Middle frontal gyrus (tissue), 1 donor: ENCODE data around the gene LILRB3.
"Not testable (repeated sequence)": the region's sequence is repeated elsewhere in the genome, so short reads cannot be mapped to it uniquely, and the experiment has no call there.

ENCODE experiments used
- DNase-seq: peaks from one replicate; pipeline ENCODE4 v3.0.0-alpha.2; 2015; ENCODE audit warnings: low spot score; ENCODE audit errors: extremely low spot score

The LILRB3 gene

DNA sequence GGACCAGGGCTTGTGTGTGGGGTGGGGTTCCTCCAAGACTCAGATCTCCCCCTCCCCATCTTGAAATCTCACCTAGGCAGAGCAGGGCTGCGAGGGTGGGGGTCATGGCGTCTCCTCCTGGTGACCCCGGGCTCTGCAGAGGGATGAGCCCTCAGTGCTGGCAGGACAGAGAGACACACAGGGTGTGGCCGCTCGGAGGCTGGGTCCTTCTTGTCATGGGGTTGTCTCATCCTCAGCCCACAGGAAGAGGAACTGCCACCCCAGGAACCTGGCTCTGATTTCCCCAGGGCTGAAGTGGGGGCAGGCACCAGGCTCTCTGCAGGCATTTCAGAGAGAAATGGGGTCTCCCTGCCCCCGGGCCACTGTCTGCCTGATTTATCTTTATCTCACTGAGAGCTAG, 19.8 kb upstream of the LILRB3 start, which contains the start of gene LILRA6:
Gene LILRA6, minus strand, starts transcription at position 145 of the 400 bp plus-strand sequence.
- DNase-seq: not testable (repeated sequence)

DNA sequence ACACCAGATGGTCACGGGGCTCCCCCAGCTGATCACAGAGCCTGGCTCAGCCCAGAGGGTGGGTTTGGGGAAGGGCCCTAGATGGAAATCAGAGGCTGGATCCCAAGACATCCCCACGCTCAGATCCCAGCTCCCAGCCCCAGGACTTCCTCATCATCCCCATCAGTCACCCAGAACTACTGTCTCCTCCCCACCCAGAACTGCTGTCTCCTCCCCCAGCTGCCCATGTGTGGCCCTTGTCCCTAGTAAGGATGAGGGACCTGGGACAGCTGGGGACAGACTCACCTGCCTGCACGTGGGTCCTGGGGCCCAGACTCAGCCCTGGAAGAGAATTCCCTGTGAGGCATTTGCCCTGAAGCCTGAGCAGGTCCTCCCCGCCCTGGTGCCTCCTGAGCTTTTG, 19.4 kb upstream of the LILRB3 start:
- not testable (repeated sequence) for DNase-seq

DNA sequence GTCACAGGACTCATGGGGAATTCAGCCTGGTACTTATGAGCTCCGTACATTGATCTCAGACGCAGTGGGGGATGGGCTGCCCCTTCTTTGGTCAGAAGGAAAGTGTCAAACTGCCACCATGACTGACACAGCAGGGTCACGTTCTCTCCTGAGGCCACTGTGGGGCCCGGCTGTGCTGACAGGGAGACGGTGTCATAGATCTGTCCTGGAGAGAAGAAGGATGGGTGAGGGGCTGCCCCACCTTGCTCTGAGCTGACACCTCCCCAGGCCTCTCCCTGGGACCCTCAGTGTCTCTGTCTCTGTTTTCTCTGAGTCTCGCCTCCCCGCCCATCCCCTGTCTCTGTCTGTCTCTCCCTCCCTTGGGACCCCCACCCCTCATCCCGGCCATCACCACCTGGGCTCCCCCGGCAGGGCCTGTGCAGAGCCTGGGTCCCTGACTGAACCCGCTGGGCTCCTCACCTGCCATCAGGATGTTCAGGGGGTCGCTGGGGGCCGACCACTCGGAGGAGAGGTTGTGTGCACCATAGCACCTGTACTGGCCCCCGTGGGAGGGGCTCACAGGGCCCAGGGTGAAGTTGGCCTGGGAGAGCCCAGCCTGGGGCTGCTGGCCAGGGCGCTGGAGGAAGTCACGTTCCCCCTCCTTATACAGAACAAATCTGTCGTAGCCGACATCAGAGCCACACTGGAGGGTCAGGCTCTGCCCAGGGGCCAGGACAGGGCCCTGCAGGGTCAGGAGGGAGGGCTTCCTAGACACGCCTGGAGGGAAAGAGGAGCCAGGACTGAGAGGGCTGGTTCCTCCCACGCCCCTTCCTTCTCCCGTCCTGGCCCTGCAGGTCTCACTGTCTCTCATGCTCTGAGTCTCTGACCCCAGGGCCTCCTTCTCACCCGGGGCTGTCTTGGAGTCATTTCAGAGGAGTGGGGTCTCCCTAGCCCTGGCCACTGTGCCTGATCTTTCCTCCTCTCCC, 17.8 kb upstream of the LILRB3 start:
- DNase-seq: not testable (repeated sequence)

DNA sequence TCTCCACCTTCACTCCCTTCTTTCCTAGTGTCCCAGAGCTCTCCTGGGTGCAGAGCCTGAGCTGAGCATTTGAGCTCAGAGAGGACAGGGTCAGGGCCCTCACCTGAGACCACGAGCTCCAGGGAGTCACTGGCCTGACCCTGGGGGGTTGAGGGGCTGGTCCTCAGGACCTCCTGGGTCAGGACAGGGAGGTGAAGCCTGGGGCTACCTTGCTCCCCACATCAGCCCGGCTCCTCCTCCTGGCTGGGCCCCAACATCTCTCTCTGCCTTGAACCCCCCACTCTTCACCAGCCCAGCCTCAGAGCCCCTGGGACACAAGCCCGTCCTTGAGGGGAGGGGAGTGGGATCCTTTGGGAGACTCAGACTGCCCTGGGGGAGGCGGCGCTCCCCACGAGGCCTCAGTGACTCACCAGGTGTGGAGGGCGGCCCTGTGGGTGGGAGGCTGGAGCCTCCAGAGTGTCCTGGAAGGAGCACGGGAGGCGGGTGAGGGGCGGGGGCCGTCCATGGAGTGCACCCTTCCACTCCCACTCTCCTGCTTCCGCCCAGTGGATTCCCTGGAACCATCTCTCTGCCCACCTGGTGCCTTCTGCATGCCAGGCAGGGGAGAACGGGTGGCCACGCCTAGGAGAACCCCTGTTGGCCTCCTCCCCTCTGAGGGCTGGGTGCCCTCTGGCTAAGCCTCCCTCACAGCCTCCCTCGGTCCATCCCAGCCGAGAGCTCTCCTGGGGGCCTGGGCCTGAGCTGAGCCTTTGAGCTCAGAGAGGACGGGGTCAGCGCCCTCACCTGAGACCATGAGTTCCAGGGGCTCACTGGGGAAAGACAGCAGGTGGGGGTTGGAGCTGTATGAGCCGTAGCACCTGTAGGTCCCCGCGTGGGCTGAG, 16.9 kb upstream of the LILRB3 start:
- not testable (repeated sequence) for DNase-seq

DNA sequence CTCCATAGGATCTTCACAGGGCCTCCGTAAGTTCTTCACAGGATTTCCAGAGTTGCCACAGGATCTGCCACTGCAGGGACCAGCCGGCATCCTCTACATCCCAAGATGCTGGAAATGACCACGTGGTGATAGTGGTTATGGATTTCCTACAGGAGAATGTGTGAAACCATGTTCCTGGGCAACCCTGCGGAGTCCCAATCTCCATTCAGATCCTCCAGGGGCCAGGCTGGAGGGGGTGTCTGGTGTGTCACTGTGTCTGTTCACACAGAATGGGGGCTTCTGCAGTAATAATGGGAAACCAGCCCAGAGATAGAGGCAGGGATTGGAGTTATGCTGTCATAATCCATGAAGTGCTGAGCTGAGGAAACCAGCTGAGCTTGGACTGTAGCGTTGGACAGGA, 11.1 kb upstream of the LILRB3 start:
- no peak for DNase-seq

DNA sequence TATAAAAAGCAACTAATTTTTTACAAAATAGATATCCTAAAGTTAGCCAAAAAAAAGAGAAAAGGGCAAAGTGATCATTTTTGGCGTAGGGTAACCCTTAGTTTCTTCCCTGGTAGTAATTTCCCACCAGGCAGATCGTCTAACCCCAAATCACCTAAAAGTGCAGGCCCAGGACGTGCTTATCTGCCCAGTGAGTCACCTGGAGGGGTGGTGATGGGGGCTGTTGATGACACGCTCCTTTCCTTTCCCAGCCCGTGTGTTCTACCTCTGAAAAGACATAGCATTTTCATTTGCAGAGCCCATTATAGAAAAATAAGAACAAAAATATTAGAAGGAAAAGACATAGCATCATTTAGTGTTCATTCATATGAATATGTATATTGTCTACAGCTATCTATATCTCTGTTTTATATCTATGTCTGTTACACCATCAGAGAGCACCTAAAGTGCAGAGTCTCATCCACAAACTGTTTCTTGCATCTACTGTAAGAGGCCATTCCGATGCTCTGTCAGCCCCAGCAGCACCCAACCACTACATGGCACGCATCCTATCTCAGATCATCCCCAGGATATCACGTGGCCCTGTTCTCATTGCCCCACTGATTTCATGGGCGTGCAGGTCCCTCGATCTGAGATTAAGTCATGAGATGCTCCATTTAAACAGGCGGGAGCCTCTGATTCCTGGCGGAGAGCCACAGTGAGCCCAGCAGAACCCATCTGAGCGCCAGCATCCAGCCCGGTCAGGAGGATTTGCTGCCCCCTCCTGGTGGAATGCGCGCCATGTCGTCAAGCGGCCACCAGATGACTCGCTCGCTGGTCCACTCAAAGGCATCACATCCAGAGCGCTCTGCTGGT, 8.5 kb upstream of the LILRB3 start:
- DNase-seq: peak; percentile 76

DNA sequence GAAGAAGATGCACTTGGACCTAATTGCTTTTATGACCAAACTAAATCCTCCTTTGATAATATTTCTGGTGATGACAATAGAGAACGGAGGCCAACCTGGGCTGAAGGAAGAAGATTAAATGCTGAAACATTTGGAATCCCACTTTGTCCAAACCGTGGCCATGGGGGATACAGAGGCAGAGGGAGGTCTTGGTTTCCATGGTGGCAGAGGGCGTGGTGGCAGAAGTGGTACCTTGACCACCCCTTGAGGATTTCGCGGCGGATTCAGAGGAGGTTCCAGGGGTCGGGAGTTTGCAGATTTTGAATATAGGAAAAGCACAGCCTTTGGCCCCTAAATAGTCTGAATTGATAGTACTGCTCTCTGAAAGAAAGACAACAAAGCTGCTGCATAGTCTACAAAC, 7.2 kb upstream of the LILRB3 start:
- no peak for DNase-seq

DNA sequence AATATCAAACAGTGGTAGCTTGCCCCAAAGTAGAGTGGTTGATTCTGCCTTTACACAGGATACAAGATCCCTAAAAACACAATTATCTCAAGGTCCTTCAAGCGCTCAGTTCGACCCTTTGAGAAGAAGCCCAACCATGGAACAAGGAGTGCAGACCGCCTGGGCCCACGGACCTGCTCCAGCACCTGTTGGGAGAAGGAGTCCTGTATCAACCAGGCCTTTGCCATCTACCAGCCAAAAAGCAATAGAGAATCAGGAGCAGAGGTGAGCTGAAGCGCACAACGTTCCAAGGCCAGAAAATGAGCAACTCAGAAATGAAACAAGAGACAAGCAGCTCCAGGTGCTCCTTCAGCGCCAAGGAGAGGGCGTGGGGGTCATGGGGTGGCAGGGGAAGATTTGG, 6.3 kb upstream of the LILRB3 start:
- no peak for DNase-seq

DNA sequence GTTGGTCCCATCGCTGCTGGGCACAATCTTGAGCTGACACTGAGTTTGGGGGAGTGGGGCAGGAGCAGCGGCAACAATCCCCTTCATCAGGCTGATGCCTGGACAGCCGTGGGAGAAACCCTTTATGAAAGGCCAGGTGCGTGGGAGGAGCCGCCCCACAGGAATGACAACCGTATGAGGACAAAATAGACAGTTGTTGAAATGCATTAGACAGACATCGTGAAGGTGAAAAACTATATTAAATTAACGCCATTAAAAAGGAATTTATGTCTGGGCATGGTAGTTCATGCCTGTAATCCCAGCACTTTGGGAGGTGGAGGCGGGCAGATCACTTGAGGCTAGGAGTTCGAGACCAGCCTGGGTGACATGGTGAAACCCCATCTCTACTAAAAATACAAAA, 1.8 kb upstream of the LILRB3 start:
- not testable (repeated sequence) for DNase-seq

DNA sequence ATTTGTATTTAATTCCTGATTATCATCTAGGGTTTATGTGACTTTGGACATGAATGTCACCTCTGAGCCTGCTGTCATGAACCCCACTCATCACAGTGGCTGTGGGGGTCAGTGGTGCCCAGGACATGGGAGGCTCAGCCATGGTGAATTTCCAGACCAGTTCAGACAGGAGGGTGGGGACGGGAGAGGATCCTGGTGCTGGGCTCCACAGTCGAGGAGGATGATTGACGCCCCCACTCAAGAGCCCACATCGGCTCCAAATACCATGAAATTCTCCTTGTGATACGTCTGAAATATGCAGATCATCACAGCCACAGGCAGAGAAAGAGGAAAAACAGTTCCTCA, 1.1 kb upstream of the LILRB3 start:
- DNase-seq: not testable (repeated sequence)

DNA sequence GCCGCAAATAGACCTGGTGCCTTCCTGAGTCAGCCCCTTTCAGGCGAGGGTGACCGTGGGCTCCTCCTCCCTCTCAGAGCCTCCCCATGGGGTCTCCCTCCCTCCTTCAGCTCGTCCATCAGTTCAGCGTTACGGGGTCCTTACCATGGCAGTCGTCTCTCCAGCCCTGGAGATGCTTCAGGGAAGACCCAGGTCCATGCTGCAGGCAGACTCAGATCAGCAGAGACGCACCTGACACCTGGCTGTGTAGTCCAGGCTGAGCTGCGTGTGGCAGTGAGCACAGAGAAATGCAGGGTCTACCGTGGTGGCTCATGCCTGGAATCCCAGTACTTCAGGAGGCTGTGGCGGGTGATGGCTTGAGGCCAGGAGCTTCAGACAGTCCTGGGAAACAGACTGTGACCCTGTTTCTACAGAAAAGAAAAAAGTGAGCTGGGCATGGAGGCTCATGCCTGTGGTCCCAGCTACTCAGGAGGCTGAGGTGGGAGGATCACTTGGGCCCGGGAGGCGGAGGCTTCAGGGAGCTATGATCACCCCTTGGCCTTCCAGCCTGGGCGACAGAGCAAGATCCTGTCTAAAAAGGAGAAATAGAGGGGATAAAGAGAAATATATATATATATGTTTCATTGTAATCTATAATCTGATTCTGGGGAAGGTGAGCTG, 600 bp upstream of the LILRB3 start:
- DNase-seq: not testable (repeated sequence)

DNA sequence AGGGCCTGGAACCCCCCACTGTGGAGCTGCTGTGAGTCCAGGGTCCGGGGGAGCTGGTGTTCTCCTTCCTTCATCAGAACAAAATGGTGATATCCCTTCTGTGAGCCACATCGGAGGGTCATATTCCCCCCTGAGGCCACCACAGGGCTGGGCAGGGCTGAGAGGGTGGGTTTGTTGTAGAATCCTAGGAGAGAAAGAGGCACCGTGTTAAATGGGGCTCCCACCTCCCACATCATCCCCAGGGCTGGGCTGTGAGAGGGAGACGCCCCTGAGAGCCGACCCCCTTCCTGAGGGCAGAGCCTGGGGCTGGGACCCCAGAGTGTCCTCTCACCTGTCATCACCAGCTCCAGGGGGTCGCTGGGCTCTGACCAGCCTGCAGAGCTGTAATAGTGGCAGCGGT, 860 bp downstream of the LILRB3 start:
- not testable (repeated sequence) for DNase-seq

DNA sequence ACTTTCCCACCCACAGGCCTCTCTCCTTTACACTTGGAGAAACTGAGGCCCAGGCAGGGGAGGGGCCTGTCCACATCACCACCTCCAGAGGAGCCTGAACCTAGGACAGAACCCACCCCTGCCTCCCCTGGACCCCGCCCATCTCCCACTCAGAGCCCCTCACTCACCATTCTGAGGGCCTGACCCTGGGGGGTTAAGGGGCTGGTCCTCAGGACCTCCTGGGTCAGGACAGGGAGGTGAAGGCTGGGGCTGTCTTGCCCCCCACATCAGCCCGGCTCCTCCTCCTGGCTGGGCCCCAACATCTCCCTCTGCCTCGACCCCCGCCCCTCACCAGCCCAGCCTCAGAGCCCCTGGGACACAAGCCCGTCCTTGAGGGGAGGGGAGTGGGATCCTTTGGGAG, 3.1 kb downstream of the LILRB3 start:
- DNase-seq: not testable (repeated sequence)

DNA sequence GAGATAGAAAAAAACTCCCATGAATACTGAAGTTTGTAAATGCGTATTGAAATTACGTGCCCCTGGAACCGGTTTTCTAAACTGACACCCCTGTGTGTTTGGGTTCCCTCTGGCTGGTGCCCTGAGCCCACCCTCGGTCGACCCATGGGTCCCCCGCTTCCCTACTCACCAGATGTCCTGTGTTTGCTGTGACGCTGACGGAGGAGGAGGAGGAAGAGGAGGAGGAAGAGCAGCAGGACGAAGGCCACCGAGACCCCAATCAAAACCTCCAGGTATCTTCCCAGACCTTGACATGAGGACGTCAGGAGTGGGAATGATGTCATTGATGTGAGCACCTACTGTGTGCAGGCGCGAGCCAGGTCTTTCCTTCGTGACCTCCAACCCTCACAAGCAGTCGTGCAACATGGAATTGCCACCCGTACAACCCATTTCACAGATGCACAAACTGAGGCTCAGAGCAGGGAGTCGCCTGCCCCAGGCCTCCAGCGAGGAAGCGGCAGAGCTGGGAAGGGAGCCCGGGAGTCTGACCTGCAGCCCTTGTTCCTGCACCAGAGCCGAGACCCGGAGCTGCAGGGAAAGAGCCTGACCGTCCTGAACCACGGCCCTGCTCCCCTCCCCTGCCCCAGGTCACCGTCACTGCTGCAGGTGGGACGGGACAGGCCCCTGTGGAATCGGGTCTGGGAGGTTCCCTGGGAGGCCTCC, 3.7 kb downstream of the LILRB3 start:
- DNase-seq: no peak

DNA sequence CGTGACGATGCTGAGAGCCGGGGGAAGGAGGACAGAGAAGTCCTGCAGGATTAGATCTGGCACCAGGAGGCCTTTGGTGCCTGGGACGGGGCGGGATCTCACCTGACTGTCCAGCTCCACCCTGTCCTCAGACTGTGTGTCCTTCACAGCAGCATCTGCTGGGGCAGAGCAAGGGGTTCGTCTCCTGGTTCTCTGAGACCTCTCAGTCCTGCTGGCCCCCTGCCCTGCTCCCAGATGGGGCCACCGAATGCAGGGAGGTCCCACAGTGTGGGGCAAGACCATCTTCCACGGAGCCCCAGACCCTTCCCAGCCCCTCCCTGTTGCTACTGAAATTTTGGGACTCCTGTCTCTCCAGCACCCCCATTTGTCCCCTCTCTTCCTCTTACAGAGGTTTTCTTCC, 4.5 kb downstream of the LILRB3 start:
- DNase-seq: no peak

DNA sequence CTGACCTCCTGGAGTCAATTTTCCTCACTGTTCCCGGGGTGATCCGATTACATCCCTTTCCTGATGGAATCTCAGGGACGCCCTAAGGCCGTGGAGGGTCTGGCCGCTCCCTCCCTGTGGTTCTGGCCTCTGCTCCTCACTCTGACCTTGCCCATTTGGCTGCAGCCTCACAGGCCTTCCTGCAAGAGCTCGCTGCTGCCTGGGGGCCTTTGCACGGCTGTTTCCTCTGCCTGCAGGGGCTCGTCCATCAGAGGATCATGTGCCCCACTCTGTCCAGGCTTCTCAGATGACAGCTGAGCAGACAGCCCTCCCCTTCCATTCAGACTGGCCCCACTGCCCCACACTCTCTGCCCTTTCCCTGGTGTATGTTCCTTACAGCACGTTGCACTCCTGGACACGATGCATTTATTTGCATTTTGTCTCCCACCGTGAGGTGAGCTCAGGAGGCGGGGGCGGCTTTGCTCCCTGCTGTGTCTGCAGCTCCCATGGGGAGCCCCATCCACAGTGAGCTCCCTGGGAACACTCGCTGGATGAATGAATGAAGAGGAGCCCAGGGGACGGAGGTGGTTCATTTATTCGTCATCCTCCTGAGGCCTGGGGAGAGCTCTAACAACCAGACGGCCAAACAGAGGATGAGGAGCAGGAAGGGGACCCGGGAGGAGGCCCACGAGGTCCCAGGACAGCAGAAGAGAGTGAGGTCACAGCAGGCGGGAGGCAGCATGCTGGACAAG, 5.1 kb downstream of the LILRB3 start:
- DNase-seq: not testable (repeated sequence)

DNA sequence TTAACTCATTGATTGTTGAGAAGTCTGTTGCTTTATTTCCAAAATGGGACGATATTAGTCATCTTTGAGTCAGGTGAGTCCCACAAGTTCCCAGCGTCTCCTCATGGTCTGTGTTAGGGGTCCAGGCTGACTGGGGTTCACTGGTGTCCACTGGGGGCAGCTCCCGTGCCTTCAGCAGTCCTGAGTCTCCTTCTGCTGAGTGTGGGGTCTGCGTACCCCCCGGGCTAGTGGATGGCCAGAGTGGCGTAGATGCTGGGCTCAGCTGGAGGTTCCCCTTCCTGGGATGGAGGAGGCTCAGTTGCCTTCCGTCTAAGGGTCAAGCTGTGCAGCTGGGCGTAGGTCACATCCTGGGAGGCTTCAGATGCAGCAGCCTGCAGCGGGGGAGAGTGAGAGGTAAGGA, 5.9 kb downstream of the LILRB3 start:
- DNase-seq: no peak

DNA sequence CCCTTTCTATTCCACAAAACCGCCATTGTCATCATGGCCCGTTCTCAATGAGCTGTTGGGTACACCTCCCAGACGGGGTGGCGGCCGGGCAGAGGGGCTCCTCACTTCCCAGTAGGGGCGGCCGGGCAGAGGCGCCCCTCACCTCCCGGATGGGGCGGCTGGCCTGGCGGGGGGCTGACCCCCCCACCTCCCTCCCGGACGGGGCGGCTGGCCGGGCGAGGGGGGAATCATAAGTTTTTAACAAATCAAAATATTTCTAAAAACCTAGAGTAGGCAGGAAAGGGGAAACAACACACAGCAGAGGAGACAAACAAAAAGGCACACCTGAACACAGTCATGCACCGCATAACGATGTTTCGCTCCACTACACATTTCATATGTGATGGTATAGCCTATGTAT, 8.1 kb downstream of the LILRB3 start:
- DNase-seq: not testable (repeated sequence)

DNA sequence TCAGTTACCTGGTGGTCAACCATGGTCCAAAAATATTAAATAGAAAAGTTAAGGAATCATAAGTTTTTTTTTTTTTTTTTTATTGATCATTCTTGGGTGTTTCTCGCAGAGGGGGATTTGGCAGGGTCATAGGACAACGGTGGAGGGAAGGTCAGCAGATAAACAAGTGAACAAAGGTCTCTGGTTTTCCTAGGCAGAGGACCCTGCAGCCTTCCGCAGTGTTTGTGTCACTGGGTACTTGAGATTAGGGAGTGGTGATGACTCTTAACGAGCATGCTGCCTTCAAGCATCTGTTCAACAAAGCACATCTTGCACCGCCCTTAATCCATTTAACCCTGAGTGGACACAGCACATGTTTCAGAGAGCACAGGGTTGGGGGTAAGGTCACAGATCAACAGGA, 8.6 kb downstream of the LILRB3 start:
- not testable (repeated sequence) for DNase-seq
